DOHH2 (cell line): ENCODE measurements around the gene PDE3B.

Experiments
- CTCF ChIP-seq: fragments of 200-600 bp; sonication (generic); IDR thresholded peaks from one replicate; pipeline ENCODE4 v1.5.1; 2014; ENCODE audit warnings: antibody characterized with exemption, mild to moderate bottlenecking, low read depth, low read length; ENCODE audit not compliant: poor library complexity, severe bottlenecking
- EZH2phosphoT487 ChIP-seq: fragments of 200-600 bp; sonication (generic); IDR thresholded peaks from 2 replicates; pipeline ENCODE4 v1.6.1; 2017; ENCODE audit warnings: borderline replicate concordance, mild to moderate bottlenecking, antibody characterized with exemption, low read length, moderate library complexity, mixed read lengths

DNA sequence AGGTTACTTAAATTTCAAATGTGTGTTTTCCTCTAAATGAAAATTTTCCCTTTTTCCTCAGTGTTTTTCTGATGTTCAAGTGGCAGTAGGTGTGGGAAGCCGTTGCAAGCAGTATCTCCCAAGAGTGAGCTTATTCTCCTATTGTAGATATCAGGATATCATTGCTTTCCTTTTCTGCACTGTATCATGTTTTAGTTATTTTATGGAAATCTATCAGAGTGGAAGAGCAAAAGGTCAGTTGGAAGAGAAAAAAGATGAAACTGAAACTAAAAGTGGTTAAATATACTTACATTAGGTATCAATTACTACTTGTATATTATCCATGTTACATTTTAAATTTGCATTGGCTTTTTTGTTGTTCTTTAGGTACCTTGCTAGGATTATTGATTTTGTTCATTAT, 57.0 kb downstream of the PDE3B start:
- TF ChIP-seq CTCF: no peak
- no peak for TF ChIP-seq EZH2phosphoT487
